GM18517 (cell line): ENCODE results near the gene GPR137.

Source experiments
- ATAC-seq: cut with Tn5 transposase; IDR thresholded peaks from one replicate; pipeline ENCODE4 v1.9.1; 2021; ENCODE audit warnings: mild to moderate bottlenecking, moderate library complexity; ENCODE audit not compliant: unreplicated experiment

GPR137 gene

GRCh38 chr11:64337538-64338249, 52.0 kb downstream of the GPR137 start:
- ATAC-seq = no peak

GRCh38 chr11:64338716-64339115, 53.1 kb downstream of the GPR137 start:
- ATAC-seq = no peak
